HepG2 (cell line): ENCODE data around the gene MICAL3. TPM values are rescaled to one million over a fixed set of nuclear protein-coding genes. Genes with fewer than 3 reads are reported as not detected.

Experiments used
- ATAC-seq: fragments of 200-7000 bp; cut with Tn5 transposase; 3 replicates; pipeline ENCODE4 v1.9.1; 2020; ENCODE audit warnings: mild to moderate bottlenecking, moderate library complexity
- BruUV-seq: library from RNA; stranded (reverse); fragments of 400-500 nt; replicated peaks from 2 replicates; lab custom pipeline; 2021; lab: Mats Ljungman, UMichigan
- CTCF ChIA-PET: fragments of 300-600 bp; formaldehyde crosslinking; extraction: SDS; loops from one replicate; lab custom pipeline; 2021; ENCODE audit warnings: low total read pairs, inconsistent platforms, low intra/inter-chr PET ratio; lab: Yijun Ruan, JAX
- POLR2A ChIA-PET: fragments of 350-600 bp; sonication (Branson Sonifier 250); formaldehyde crosslinking; loops from one replicate; lab custom pipeline; 2020; ENCODE audit warnings: antibody characterized with exemption, inconsistent platforms; lab: Yijun Ruan, JAX
- DNase-seq: peaks from one replicate; pipeline ENCODE4 v3.0.0-alpha.2; 2015; ENCODE audit warnings: low spot score
- FAIRE-seq: peaks from 3 replicates; lab custom pipeline; 2011; peaks lifted over from hg19 to GRCh38; lab: Jason Lieb, UNC
- H2AFZ ChIP-seq: one replicate; pipeline ENCODE4 v1.6.1; 2011; ENCODE audit warnings: low read length, inconsistent platforms
- H3K27ac ChIP-seq: fragments of 300-600 bp; 3 replicates; pipeline ENCODE4 v1.8.0; 2011; ENCODE audit warnings: mixed run types, mild to moderate bottlenecking, mixed read lengths, low read length, inconsistent platforms; ENCODE audit not compliant: insufficient read depth; ENCODE audit errors: extremely low read length
- H3K27me3 ChIP-seq, 2 experiments: fragments of 200-600 bp in 1 of 2; 2 replicates in 1 of 2; 3 replicates in 1 of 2; pipeline versions ENCODE4 v1.6.0 to v1.8.0; 2011; ENCODE audit warnings: low read length in 2 of 2, mild to moderate bottlenecking in 2 of 2, moderate library complexity in 2 of 2, inconsistent platforms in 1 of 2; ENCODE audit not compliant: insufficient read depth in 2 of 2, control insufficient read depth in 1 of 2
- H3K36me3 ChIP-seq, 2 experiments: fragments of 200-600 bp in 1 of 2; replicated peaks in 1 of 2; 2 replicates in 1 of 2; 3 replicates in 1 of 2; pipeline versions ENCODE4 v1.5.1 to v1.8.0; 2011; ENCODE audit warnings: low read length in 2 of 2, inconsistent platforms in 1 of 2; ENCODE audit not compliant: insufficient read depth in 2 of 2, control insufficient read depth in 1 of 2
- H3K4me1 ChIP-seq: 2 replicates; pipeline ENCODE4 v1.5.1; 2012; ENCODE audit warnings: low read length, inconsistent platforms; ENCODE audit not compliant: insufficient read depth
- H3K4me2 ChIP-seq: 2 replicates; pipeline ENCODE4 v1.6.0; 2011; ENCODE audit warnings: low read depth, low read length, inconsistent platforms
- H3K4me3 ChIP-seq, 3 experiments: fragments of 200-600 bp in 1 of 3; sonication (generic), shearing (Covaris generic) in 1 of 3; replicated peaks in 1 of 3; 2 replicates each; pipeline ENCODE4 v1.5.1; 2011 to 2016; ENCODE audit warnings: low read length in 3 of 3, inconsistent platforms in 2 of 3, low read depth in 2 of 3, mild to moderate bottlenecking in 2 of 3, control low read depth in 1 of 3, mixed read lengths in 1 of 3; ENCODE audit not compliant: insufficient read depth in 1 of 3
- H3K79me2 ChIP-seq: one replicate; pipeline ENCODE4 v1.6.1; 2011; ENCODE audit warnings: low read length, inconsistent platforms; ENCODE audit not compliant: insufficient read depth
- H3K9ac ChIP-seq: 2 replicates; pipeline ENCODE4 v1.6.0; 2011; ENCODE audit warnings: mild to moderate bottlenecking, low read depth, low read length, inconsistent platforms; ENCODE audit not compliant: insufficient read depth
- H3K9me3 ChIP-seq: 2 replicates; pipeline ENCODE4 v1.5.1; 2012; ENCODE audit warnings: mild to moderate bottlenecking, low read length
- H4K20me1 ChIP-seq: 2 replicates; pipeline ENCODE4 v1.6.0; 2011; ENCODE audit warnings: inconsistent platforms, mild to moderate bottlenecking, low read length, moderate library complexity; ENCODE audit not compliant: insufficient read depth
- FOXA3 ChIP-seq: IDR thresholded peaks from 2 replicates; pipeline ENCODE4 v1.6.1; 2016; ENCODE audit warnings: missing genetic modification reagents, missing compliant biosample characterization
- HNF4A ChIP-seq: sonication (generic); formaldehyde crosslinking; IDR thresholded peaks from 2 replicates; pipeline ENCODE4 v1.4.0; 2020; ENCODE audit warnings: missing genetic modification reagents
- MIXL1 ChIP-seq: IDR thresholded peaks from 2 replicates; pipeline ENCODE4 v1.6.1; 2016
- ZBTB21 ChIP-seq: sonication (generic); formaldehyde crosslinking; IDR thresholded peaks from 2 replicates; pipeline ENCODE4 v1.4.0; 2020; ENCODE audit warnings: missing genetic modification reagents
- WGBS: methylation state at CpG from one replicate; pipeline ENCODE4 v1.1.6; 2017; ENCODE audit warnings: low lambda C conversion rate; 5-methylcytosine and 5-hydroxymethylcytosine counted together
- in situ Hi-C: cut with HindIII; loops from 2 replicates; pipeline ENCODE4 v1.10.0; 2017; ENCODE audit warnings: low pct_unique_long_range_greater_than_20kb; ENCODE audit not compliant: extremely low pct_ligation_motif_present
- intact Hi-C: fragments of 100-400 bp; cut with micrococcal nuclease; formaldehyde crosslinking; loops from one replicate; pipeline ENCODE4 v1.10.0; 2022; ENCODE audit not compliant: unreplicated experiment
- polyA plus RNA-seq, 8 experiments: library from polyadenylated mRNA; depleted of rRNA in 3 of 8; stranded (reverse) in 7 of 8; unstranded in 1 of 8; fragments of >200 nt; fragmentation: Illumina TruSeq in 4 of 8; extraction: Trizol in 4 of 8; gene quantifications; 2 replicates each; pipeline versions ENCODE4 v1.2.1 to v1.2.3, GENCODE V29; 2011 to 2016; ENCODE audit warnings: low read depth in 4 of 8, missing spikeins in 1 of 8, mixed read lengths in 1 of 8; ENCODE audit not compliant: insufficient read depth in 1 of 8
- total RNA-seq, 5 experiments: library from RNA; depleted of rRNA; stranded (reverse); fragments of >200 nt; fragmentation: Illumina TruSeq; extraction: Trizol; gene quantifications; 2 replicates each; pipeline ENCODE4 v1.2.3, GENCODE V29; 2016; ENCODE audit warnings: low read depth in 1 of 5
- TF ChIP-seq, protein P1 (sequence below): sonication (generic); formaldehyde crosslinking; IDR thresholded peaks from 2 replicates; pipeline ENCODE4 v1.8.1; 2023; ENCODE audit warnings: mild to moderate bottlenecking, missing genetic modification reagents
- TF ChIP-seq, protein P2 (sequence below): sonication (generic); formaldehyde crosslinking; IDR thresholded peaks from 2 replicates; pipeline ENCODE4 v1.4.0; 2020; ENCODE audit warnings: missing genetic modification reagents, borderline replicate concordance
- TF ChIP-seq, protein P3 (sequence below): sonication (generic); formaldehyde crosslinking; IDR thresholded peaks from 2 replicates; pipeline ENCODE4 v1.4.0; 2020; ENCODE audit warnings: mild to moderate bottlenecking, missing genetic modification reagents

MICAL3 gene
- total and polyA plus RNA-seq, 2 of the 13 experiments (the other 11 are each of a cell fraction or from before 2014, with no cell fraction given) = 5.3 to 12.5 TPM

DNA sequence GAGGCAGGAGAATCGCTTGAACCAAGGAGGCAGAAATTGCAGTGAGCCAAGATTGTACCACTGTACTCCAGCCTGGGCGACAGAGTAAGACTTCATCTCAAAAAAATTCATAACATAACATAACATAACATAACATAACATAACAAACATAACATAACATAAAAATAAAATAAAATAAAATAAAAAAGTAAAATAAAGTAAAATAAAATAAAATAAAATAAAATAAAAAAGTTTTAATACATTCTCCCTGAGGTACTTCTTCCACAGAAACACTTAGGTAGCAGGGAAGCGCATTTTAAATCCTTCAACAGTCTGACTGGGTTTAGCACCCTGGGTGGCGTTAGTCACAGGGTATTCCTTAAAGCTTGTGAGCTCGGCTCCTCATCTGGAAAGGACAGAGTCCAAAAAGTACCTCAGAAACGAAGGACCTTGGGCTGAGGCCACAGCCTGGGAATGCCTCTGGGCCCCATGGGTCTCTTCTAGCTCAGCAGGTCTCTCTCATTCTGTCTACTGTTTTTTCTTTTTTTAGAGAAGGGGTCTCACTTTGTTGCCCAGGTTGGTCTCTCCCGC, 41.7 kb downstream of the MICAL3 start:
- Histone ChIP-seq H3K27me3 (no peaks in the 10 kb centered on the region), H3K4me2 (0 out of 2 replicates have a peak overlapping the region, but pooled peaks have one; percentile 2), H4K20me1 (no peaks in the 10 kb centered on the region), H3K36me3 (no peaks in the 10 kb centered on the region), H3K4me3 (no peak overlapping the region), H2AFZ (no peak overlapping the region), H3K9ac (no peak overlapping the region), H3K79me2 (peaks cover 62% of the 10 kb centered on the region), H3K4me1 (peaks cover 23% of the 10 kb centered on the region), H3K9me3 (no peaks in the 10 kb centered on the region), H3K27ac (peak overlapping the region; percentile 27)
- no TSS peak for BruUV-seq
- FAIRE-seq = no peak
- no peak for DNase-seq
- ATAC-seq = peak; percentile 51
- intact Hi-C loops (no loop called here), in situ Hi-C loops (no loop called here)
- ChIA-PET POLR2A (interaction anchor here (1.0 kb wide), 1 partner anchor 10 kb away, joined by 3 read pairs; no protein-coding TSS in a partner anchor), CTCF (no interaction called here)
- TF ChIP-seq MIXL1 (CRISPR knock-in tag) (no peak), HNF4A (CRISPR knock-in tag) (peak; percentile 41), ZBTB21 (CRISPR knock-in tag) (no peak), FOXA3 (CRISPR knock-in tag) (no peak)
- TF ChIP-seq, protein P1, sequence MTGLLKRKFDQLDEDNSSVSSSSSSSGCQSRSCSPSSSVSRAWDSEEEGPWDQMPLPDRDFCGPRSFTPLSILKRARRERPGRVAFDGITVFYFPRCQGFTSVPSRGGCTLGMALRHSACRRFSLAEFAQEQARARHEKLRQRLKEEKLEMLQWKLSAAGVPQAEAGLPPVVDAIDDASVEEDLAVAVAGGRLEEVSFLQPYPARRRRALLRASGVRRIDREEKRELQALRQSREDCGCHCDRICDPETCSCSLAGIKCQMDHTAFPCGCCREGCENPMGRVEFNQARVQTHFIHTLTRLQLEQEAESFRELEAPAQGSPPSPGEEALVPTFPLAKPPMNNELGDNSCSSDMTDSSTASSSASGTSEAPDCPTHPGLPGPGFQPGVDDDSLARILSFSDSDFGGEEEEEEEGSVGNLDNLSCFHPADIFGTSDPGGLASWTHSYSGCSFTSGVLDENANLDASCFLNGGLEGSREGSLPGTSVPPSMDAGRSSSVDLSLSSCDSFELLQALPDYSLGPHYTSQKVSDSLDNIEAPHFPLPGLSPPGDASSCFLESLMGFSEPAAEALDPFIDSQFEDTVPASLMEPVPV = no peak
- TF ChIP-seq, protein P2, sequence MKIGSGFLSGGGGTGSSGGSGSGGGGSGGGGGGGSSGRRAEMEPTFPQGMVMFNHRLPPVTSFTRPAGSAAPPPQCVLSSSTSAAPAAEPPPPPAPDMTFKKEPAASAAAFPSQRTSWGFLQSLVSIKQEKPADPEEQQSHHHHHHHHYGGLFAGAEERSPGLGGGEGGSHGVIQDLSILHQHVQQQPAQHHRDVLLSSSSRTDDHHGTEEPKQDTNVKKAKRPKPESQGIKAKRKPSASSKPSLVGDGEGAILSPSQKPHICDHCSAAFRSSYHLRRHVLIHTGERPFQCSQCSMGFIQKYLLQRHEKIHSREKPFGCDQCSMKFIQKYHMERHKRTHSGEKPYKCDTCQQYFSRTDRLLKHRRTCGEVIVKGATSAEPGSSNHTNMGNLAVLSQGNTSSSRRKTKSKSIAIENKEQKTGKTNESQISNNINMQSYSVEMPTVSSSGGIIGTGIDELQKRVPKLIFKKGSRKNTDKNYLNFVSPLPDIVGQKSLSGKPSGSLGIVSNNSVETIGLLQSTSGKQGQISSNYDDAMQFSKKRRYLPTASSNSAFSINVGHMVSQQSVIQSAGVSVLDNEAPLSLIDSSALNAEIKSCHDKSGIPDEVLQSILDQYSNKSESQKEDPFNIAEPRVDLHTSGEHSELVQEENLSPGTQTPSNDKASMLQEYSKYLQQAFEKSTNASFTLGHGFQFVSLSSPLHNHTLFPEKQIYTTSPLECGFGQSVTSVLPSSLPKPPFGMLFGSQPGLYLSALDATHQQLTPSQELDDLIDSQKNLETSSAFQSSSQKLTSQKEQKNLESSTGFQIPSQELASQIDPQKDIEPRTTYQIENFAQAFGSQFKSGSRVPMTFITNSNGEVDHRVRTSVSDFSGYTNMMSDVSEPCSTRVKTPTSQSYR = no peak
- TF ChIP-seq, protein P3, sequence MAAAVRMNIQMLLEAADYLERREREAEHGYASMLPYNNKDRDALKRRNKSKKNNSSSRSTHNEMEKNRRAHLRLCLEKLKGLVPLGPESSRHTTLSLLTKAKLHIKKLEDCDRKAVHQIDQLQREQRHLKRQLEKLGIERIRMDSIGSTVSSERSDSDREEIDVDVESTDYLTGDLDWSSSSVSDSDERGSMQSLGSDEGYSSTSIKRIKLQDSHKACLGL = no peak
- WGBS = 78% methylated on average over 7 of the region's 7 CpGs
